ENCODE results near the gene IKZF3.

IKZF3 gene

GRCh38 chr17:39757931-39758873 lies 105.9 kb downstream of the IKZF3 start:
- H3K4me1 ChIP-seq (ENCODE audit: control insufficient read depth, low read depth, low read length) = peaks cover 13% of the 10 kb centered on the region
- H3K9ac ChIP-seq (ENCODE audit: low read length) = no peak overlapping the region

GRCh38 chr17:39757176-39757662 lies 106.9 kb downstream of the IKZF3 start:
- Histone ChIP-seq H3K4me3 (ENCODE audit: low read length) (no peak overlapping the region), H3K4me1 (ENCODE audit: control insufficient read depth, low read depth, low read length) (peaks cover 15% of the 10 kb centered on the region), H3K36me3 (ENCODE audit: control insufficient read depth, low read depth, low read length) (no peaks in the 10 kb centered on the region), H3K27ac (ENCODE audit: low read length) (no peak overlapping the region), H3K27me3 (ENCODE audit: control insufficient read depth, insufficient read depth, low read length) (peaks cover 10% of the 10 kb centered on the region), H3K9me3 (ENCODE audit: control insufficient read depth, low read depth, low read length) (no peaks in the 10 kb centered on the region), H3K9ac (ENCODE audit: low read length) (no peak overlapping the region)

More at GRCh38 chr17:39757931-39758873, 105.9 kb downstream of the IKZF3 start:
- Histone ChIP-seq H3K27me3 (ENCODE audit: control insufficient read depth, insufficient read depth, low read length) (peaks cover 5% of the 10 kb centered on the region), H3K36me3 (ENCODE audit: control insufficient read depth, low read depth, low read length) (no peaks in the 10 kb centered on the region), H3K9me3 (ENCODE audit: control insufficient read depth, low read depth, low read length) (no peaks in the 10 kb centered on the region), H3K4me3 (ENCODE audit: low read length) (no peak overlapping the region), H3K27ac (ENCODE audit: low read length) (no peak overlapping the region)

- Histone ChIP-seq H3K9ac (ENCODE audit: low read length) (no peak overlapping the region), H3K4me1 (ENCODE audit: control insufficient read depth, low read depth, low read length) (peaks cover 15% of the 10 kb centered on the region)
These were observed 107.6 kb downstream of the IKZF3 start for GRCh38 chr17:39756380-39757079.

GRCh38 chr17:39755554-39756379 lies 108.3 kb downstream of the IKZF3 start:
- Histone ChIP-seq H3K27ac (ENCODE audit: low read length) (no peak overlapping the region), H3K27me3 (ENCODE audit: control insufficient read depth, insufficient read depth, low read length) (peaks cover 10% of the 10 kb centered on the region), H3K9ac (ENCODE audit: low read length) (no peak overlapping the region), H3K9me3 (ENCODE audit: control insufficient read depth, low read depth, low read length) (no peaks in the 10 kb centered on the region), H3K36me3 (ENCODE audit: control insufficient read depth, low read depth, low read length) (no peaks in the 10 kb centered on the region), H3K4me1 (ENCODE audit: control insufficient read depth, low read depth, low read length) (peaks cover 15% of the 10 kb centered on the region), H3K4me3 (ENCODE audit: low read length) (no peak overlapping the region)

More at GRCh38 chr17:39756380-39757079, 107.6 kb downstream of the IKZF3 start:
- H3K4me3 ChIP-seq (ENCODE audit: low read length) = no peak overlapping the region
- no peak overlapping the region for H3K27ac ChIP-seq (ENCODE audit: low read length)
- peaks cover 10% of the 10 kb centered on the region for H3K27me3 ChIP-seq (ENCODE audit: control insufficient read depth, insufficient read depth, low read length)
- H3K36me3 ChIP-seq (ENCODE audit: control insufficient read depth, low read depth, low read length) = no peaks in the 10 kb centered on the region
- H3K9me3 ChIP-seq (ENCODE audit: control insufficient read depth, low read depth, low read length) = no peaks in the 10 kb centered on the region

- Histone ChIP-seq H3K9me3 (ENCODE audit: control insufficient read depth, low read depth, low read length) (no peaks in the 10 kb centered on the region), H3K36me3 (ENCODE audit: control insufficient read depth, low read depth, low read length) (no peaks in the 10 kb centered on the region), H3K27me3 (ENCODE audit: control insufficient read depth, insufficient read depth, low read length) (peaks cover 10% of the 10 kb centered on the region), H3K4me1 (ENCODE audit: control insufficient read depth, low read depth, low read length) (peaks cover 15% of the 10 kb centered on the region), H3K9ac (ENCODE audit: low read length) (no peak overlapping the region), H3K27ac (ENCODE audit: low read length) (no peak overlapping the region), H3K4me3 (ENCODE audit: low read length) (peak overlapping the region; percentile 69)
These were observed 109.1 kb downstream of the IKZF3 start for GRCh38 chr17:39754958-39755553.

- Histone ChIP-seq H3K9ac (ENCODE audit: low read length) (peak overlapping the region; percentile 33), H3K9me3 (ENCODE audit: control insufficient read depth, low read depth, low read length) (no peaks in the 10 kb centered on the region), H3K27ac (ENCODE audit: low read length) (no peak overlapping the region), H3K4me1 (ENCODE audit: control insufficient read depth, low read depth, low read length) (peaks cover 15% of the 10 kb centered on the region), H3K27me3 (ENCODE audit: control insufficient read depth, insufficient read depth, low read length) (peaks cover 10% of the 10 kb centered on the region), H3K36me3 (ENCODE audit: control insufficient read depth, low read depth, low read length) (no peaks in the 10 kb centered on the region), H3K4me3 (ENCODE audit: low read length) (peak overlapping the region; percentile 69)
These were observed 109.8 kb downstream of the IKZF3 start for GRCh38 chr17:39754161-39754957.

GRCh38 chr17:39753514-39754160 lies 110.5 kb downstream of the IKZF3 start:
- peak overlapping the region; percentile 69 for H3K4me3 ChIP-seq (ENCODE audit: low read length)
- no peak overlapping the region for H3K27ac ChIP-seq (ENCODE audit: low read length)
- no peaks in the 10 kb centered on the region for H3K9me3 ChIP-seq (ENCODE audit: control insufficient read depth, low read depth, low read length)
- H3K9ac ChIP-seq (ENCODE audit: low read length) = peak overlapping the region; percentile 33
- H3K36me3 ChIP-seq (ENCODE audit: control insufficient read depth, low read depth, low read length) = no peaks in the 10 kb centered on the region
- H3K27me3 ChIP-seq (ENCODE audit: control insufficient read depth, insufficient read depth, low read length) = peaks cover 10% of the 10 kb centered on the region
- H3K4me1 ChIP-seq (ENCODE audit: control insufficient read depth, low read depth, low read length) = peaks cover 15% of the 10 kb centered on the region

- no peak overlapping the region for H3K9ac ChIP-seq (ENCODE audit: low read length)
- H3K4me1 ChIP-seq (ENCODE audit: control insufficient read depth, low read depth, low read length) = peaks cover 15% of the 10 kb centered on the region
- no peaks in the 10 kb centered on the region for H3K36me3 ChIP-seq (ENCODE audit: control insufficient read depth, low read depth, low read length)
- no peak overlapping the region for H3K27ac ChIP-seq (ENCODE audit: low read length)
- peaks cover 10% of the 10 kb centered on the region for H3K27me3 ChIP-seq (ENCODE audit: control insufficient read depth, insufficient read depth, low read length)
- H3K4me3 ChIP-seq (ENCODE audit: low read length) = no peak overlapping the region
- H3K9me3 ChIP-seq (ENCODE audit: control insufficient read depth, low read depth, low read length) = no peaks in the 10 kb centered on the region
These were observed 111.8 kb downstream of the IKZF3 start for GRCh38 chr17:39752241-39752881.

GRCh38 chr17:39751637-39752036 lies 112.5 kb downstream of the IKZF3 start:
- Histone ChIP-seq H3K36me3 (ENCODE audit: control insufficient read depth, low read depth, low read length) (no peaks in the 10 kb centered on the region), H3K4me3 (ENCODE audit: low read length) (no peak overlapping the region), H3K27me3 (ENCODE audit: control insufficient read depth, insufficient read depth, low read length) (peaks cover 10% of the 10 kb centered on the region), H3K4me1 (ENCODE audit: control insufficient read depth, low read depth, low read length) (peaks cover 15% of the 10 kb centered on the region), H3K9me3 (ENCODE audit: control insufficient read depth, low read depth, low read length) (no peaks in the 10 kb centered on the region), H3K9ac (ENCODE audit: low read length) (no peak overlapping the region), H3K27ac (ENCODE audit: low read length) (no peak overlapping the region)

Measured in iPS-18a (cell line).